ENCODE measurements around the gene PLD2.

The PLD2 gene

GRCh38 chr17:4839965-4840892 lies 33.3 kb downstream of the PLD2 start:
- peak; percentile 68 for DNase-seq
- H3K4me3 ChIP-seq (ENCODE audit: insufficient read depth in 1 of 2, low read depth in 1 of 2, low read length in 2 of 2) = no peak overlapping the region
- WGBS = 88% methylated on average over 7 of the region's 8 CpGs
- no peak overlapping the region for H3K9ac ChIP-seq (ENCODE audit: low read length)
- no peaks in the 10 kb centered on the region for H3K9me3 ChIP-seq (ENCODE audit: control insufficient read depth, low read length)
- H3K36me3 ChIP-seq (ENCODE audit: control insufficient read depth in 1 of 2, insufficient read depth in 2 of 2, low read depth in 1 of 2, low read length in 2 of 2) = peaks cover 0 to 7% of the 10 kb centered on the region in 2 experiments
- H3K27ac ChIP-seq (ENCODE audit: low read length, poor library complexity, severe bottlenecking) = no peak overlapping the region
- no peak overlapping the region for H3K23ac ChIP-seq (ENCODE audit: low read length in 2 of 2)
- H3K27me3 ChIP-seq (ENCODE audit: control insufficient read depth in 1 of 2, insufficient read depth in 1 of 2, low read length in 2 of 2) = no peaks in the 10 kb centered on the region
- no peak overlapping the region for H4K8ac ChIP-seq (ENCODE audit: low read length)
- H2AFZ ChIP-seq (ENCODE audit: low read depth, low read length) = no peak overlapping the region
- H3K18ac ChIP-seq (ENCODE audit: low read depth in 1 of 2, low read length in 2 of 2) = no peak overlapping the region
- no peak overlapping the region for H2BK15ac ChIP-seq (ENCODE audit: low read depth, poor library complexity, severe bottlenecking)
- no peak overlapping the region for H2BK120ac ChIP-seq (ENCODE audit: low read depth, low read length)
- H3K4me1 ChIP-seq (ENCODE audit: control insufficient read depth, insufficient read depth, low read depth, low read length) = peaks cover 5% of the 10 kb centered on the region
- H2AK5ac ChIP-seq (ENCODE audit: low read length, severe bottlenecking) = no peak overlapping the region
- peaks cover 26% of the 10 kb centered on the region for H3K79me1 ChIP-seq (replicated peaks; ENCODE audit: low read length, poor library complexity, severe bottlenecking)
- no peak overlapping the region for H4K91ac ChIP-seq (ENCODE audit: low read length)
- no peak overlapping the region for H3K4ac ChIP-seq (ENCODE audit: low read depth in 1 of 2, low read length in 2 of 2)
- H3K14ac ChIP-seq (ENCODE audit: low read length in 2 of 2) = no peak overlapping the region
- H2BK5ac ChIP-seq (ENCODE audit: low read depth, low read length, poor library complexity, severe bottlenecking) = no peak overlapping the region
- H2BK12ac ChIP-seq (ENCODE audit: low read length in 2 of 2) = no peak overlapping the region
- no peak overlapping the region for H3K4me2 ChIP-seq (ENCODE audit: low read length, poor library complexity, severe bottlenecking)

GRCh38 chr17:4840893-4841242 lies 33.9 kb downstream of the PLD2 start:
- Histone ChIP-seq H3K4me2 (ENCODE audit: low read length, poor library complexity, severe bottlenecking) (no peak overlapping the region), H3K14ac (ENCODE audit: low read length in 2 of 2) (no peak overlapping the region), H3K18ac (ENCODE audit: low read depth in 1 of 2, low read length in 2 of 2) (no peak overlapping the region), H3K9me3 (ENCODE audit: control insufficient read depth, low read length) (no peaks in the 10 kb centered on the region), H4K8ac (ENCODE audit: low read length) (no peak overlapping the region), H2AFZ (ENCODE audit: low read depth, low read length) (no peak overlapping the region), H3K79me1 (replicated peaks; ENCODE audit: low read length, poor library complexity, severe bottlenecking) (peaks cover 29% of the 10 kb centered on the region), H3K36me3 (ENCODE audit: control insufficient read depth in 1 of 2, insufficient read depth in 2 of 2, low read depth in 1 of 2, low read length in 2 of 2) (peaks cover 0 to 7% of the 10 kb centered on the region in 2 experiments), H2BK120ac (ENCODE audit: low read depth, low read length) (no peak overlapping the region), H3K4me1 (ENCODE audit: control insufficient read depth, insufficient read depth, low read depth, low read length) (peaks cover under 1% of the 10 kb centered on the region), H2AK5ac (ENCODE audit: low read length, severe bottlenecking) (no peak overlapping the region), H2BK12ac (ENCODE audit: low read length in 2 of 2) (no peak overlapping the region), H3K4ac (ENCODE audit: low read depth in 1 of 2, low read length in 2 of 2) (no peak overlapping the region), H3K4me3 (ENCODE audit: insufficient read depth in 1 of 2, low read depth in 1 of 2, low read length in 2 of 2) (no peak overlapping the region), H3K27ac (ENCODE audit: low read length, poor library complexity, severe bottlenecking) (no peak overlapping the region), H3K9ac (ENCODE audit: low read length) (no peak overlapping the region), H3K27me3 (ENCODE audit: control insufficient read depth in 1 of 2, insufficient read depth in 1 of 2, low read length in 2 of 2) (no peaks in the 10 kb centered on the region), H3K23ac (ENCODE audit: low read length in 2 of 2) (no peak overlapping the region), H2BK15ac (ENCODE audit: low read depth, poor library complexity, severe bottlenecking) (no peak overlapping the region), H4K91ac (ENCODE audit: low read length) (no peak overlapping the region), H2BK5ac (ENCODE audit: low read depth, low read length, poor library complexity, severe bottlenecking) (no peak overlapping the region)
- 71% methylated on average over 10 of the region's 10 CpGs for WGBS
- DNase-seq = no peak

DNA sequence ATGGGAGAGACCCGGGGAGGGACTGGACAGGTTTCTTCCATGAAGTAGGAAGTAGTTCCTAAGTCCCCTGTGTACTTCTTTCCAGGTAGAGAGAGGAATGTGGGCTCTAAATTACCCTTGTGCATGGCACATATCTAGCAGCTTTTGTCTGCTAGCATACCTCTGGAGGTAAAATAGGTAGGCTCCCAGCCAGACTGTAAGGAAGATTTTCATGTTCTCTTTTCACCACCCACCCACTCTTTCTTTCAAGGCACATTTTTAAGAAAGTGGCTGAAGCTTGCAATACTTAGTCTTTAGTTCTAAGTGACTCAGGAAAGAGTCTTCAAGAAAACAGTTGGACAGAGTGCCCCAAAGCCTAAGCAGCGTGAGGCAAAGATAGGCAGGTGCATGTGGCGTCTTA lies 35.4 kb downstream of the PLD2 start:
- H3K18ac ChIP-seq (ENCODE audit: low read depth in 1 of 2, low read length in 2 of 2) = no peak overlapping the region
- H2BK12ac ChIP-seq (ENCODE audit: low read length in 2 of 2) = no peak overlapping the region
- H2BK5ac ChIP-seq (ENCODE audit: low read depth, low read length, poor library complexity, severe bottlenecking) = no peak overlapping the region
- peaks cover 0 to 13% of the 10 kb centered on the region in 2 experiments for H3K36me3 ChIP-seq (ENCODE audit: control insufficient read depth in 1 of 2, insufficient read depth in 2 of 2, low read depth in 1 of 2, low read length in 2 of 2)
- 99% methylated on average over 3 of the region's 3 CpGs for WGBS
- no peaks in the 10 kb centered on the region for H3K4me1 ChIP-seq (ENCODE audit: control insufficient read depth, insufficient read depth, low read depth, low read length)
- H3K9ac ChIP-seq (ENCODE audit: low read length) = no peak overlapping the region
- H2AK5ac ChIP-seq (ENCODE audit: low read length, severe bottlenecking) = no peak overlapping the region
- H3K9me3 ChIP-seq (ENCODE audit: control insufficient read depth, low read length) = no peaks in the 10 kb centered on the region
- DNase-seq = no peak
- no peak overlapping the region for H3K4me2 ChIP-seq (ENCODE audit: low read length, poor library complexity, severe bottlenecking)
- no peak overlapping the region for H3K14ac ChIP-seq (ENCODE audit: low read length in 2 of 2)
- H4K91ac ChIP-seq (ENCODE audit: low read length) = no peak overlapping the region
- H3K4me3 ChIP-seq (ENCODE audit: insufficient read depth in 1 of 2, low read depth in 1 of 2, low read length in 2 of 2) = no peak overlapping the region
- H3K27ac ChIP-seq (ENCODE audit: low read length, poor library complexity, severe bottlenecking) = no peak overlapping the region
- no peaks in the 10 kb centered on the region for H3K27me3 ChIP-seq (ENCODE audit: control insufficient read depth in 1 of 2, insufficient read depth in 1 of 2, low read length in 2 of 2)
- no peak overlapping the region for H4K8ac ChIP-seq (ENCODE audit: low read length)
- H2BK120ac ChIP-seq (ENCODE audit: low read depth, low read length) = no peak overlapping the region
- H3K79me1 ChIP-seq (replicated peaks; ENCODE audit: low read length, poor library complexity, severe bottlenecking) = peaks cover 38% of the 10 kb centered on the region
- no peak overlapping the region for H3K23ac ChIP-seq (ENCODE audit: low read length in 2 of 2)
- no peak overlapping the region for H2BK15ac ChIP-seq (ENCODE audit: low read depth, poor library complexity, severe bottlenecking)
- H2AFZ ChIP-seq (ENCODE audit: low read depth, low read length) = no peak overlapping the region
- no peak overlapping the region for H3K4ac ChIP-seq (ENCODE audit: low read depth in 1 of 2, low read length in 2 of 2)

GRCh38 chr17:4843321-4844000 lies 36.5 kb downstream of the PLD2 start:
- no peak overlapping the region for H2AFZ ChIP-seq (ENCODE audit: low read depth, low read length)
- no peak for DNase-seq
- H2BK120ac ChIP-seq (ENCODE audit: low read depth, low read length) = no peak overlapping the region
- no peak overlapping the region for H3K4me2 ChIP-seq (ENCODE audit: low read length, poor library complexity, severe bottlenecking)
- H2BK12ac ChIP-seq (ENCODE audit: low read length in 2 of 2) = no peak overlapping the region
- no peak overlapping the region for H4K91ac ChIP-seq (ENCODE audit: low read length)
- no peak overlapping the region for H2BK15ac ChIP-seq (ENCODE audit: low read depth, poor library complexity, severe bottlenecking)
- no peak overlapping the region for H3K27ac ChIP-seq (ENCODE audit: low read length, poor library complexity, severe bottlenecking)
- H3K4ac ChIP-seq (ENCODE audit: low read depth in 1 of 2, low read length in 2 of 2) = no peak overlapping the region
- no peak overlapping the region for H3K4me3 ChIP-seq (ENCODE audit: insufficient read depth in 1 of 2, low read depth in 1 of 2, low read length in 2 of 2)
- 87% methylated on average over 8 of the region's 9 CpGs for WGBS
- H3K79me1 ChIP-seq (replicated peaks; ENCODE audit: low read length, poor library complexity, severe bottlenecking) = peaks cover 41% of the 10 kb centered on the region
- no peak overlapping the region for H2BK5ac ChIP-seq (ENCODE audit: low read depth, low read length, poor library complexity, severe bottlenecking)
- H2AK5ac ChIP-seq (ENCODE audit: low read length, severe bottlenecking) = no peak overlapping the region
- no peak overlapping the region for H4K8ac ChIP-seq (ENCODE audit: low read length)
- H3K14ac ChIP-seq (ENCODE audit: low read length in 2 of 2) = no peak overlapping the region
- peaks cover 0 to 9% of the 10 kb centered on the region in 2 experiments for H3K36me3 ChIP-seq (ENCODE audit: control insufficient read depth in 1 of 2, insufficient read depth in 2 of 2, low read depth in 1 of 2, low read length in 2 of 2)
- no peaks in the 10 kb centered on the region for H3K9me3 ChIP-seq (ENCODE audit: control insufficient read depth, low read length)
- no peaks in the 10 kb centered on the region for H3K4me1 ChIP-seq (ENCODE audit: control insufficient read depth, insufficient read depth, low read depth, low read length)
- no peaks in the 10 kb centered on the region for H3K27me3 ChIP-seq (ENCODE audit: control insufficient read depth in 1 of 2, insufficient read depth in 1 of 2, low read length in 2 of 2)
- H3K9ac ChIP-seq (ENCODE audit: low read length) = no peak overlapping the region
- H3K23ac ChIP-seq (ENCODE audit: low read length in 2 of 2) = no peak overlapping the region
- H3K18ac ChIP-seq (ENCODE audit: low read depth in 1 of 2, low read length in 2 of 2) = no peak overlapping the region

Measured in mesenchymal stem cell (in vitro differentiated cells and primary cell).